ENCODE measurements around the gene METTL15.
"Not testable (repeated sequence)": the region's sequence is repeated elsewhere in the genome, so short reads cannot be mapped to it uniquely, and the experiment has no call there.

- TF ChIP-seq, protein P1, sequence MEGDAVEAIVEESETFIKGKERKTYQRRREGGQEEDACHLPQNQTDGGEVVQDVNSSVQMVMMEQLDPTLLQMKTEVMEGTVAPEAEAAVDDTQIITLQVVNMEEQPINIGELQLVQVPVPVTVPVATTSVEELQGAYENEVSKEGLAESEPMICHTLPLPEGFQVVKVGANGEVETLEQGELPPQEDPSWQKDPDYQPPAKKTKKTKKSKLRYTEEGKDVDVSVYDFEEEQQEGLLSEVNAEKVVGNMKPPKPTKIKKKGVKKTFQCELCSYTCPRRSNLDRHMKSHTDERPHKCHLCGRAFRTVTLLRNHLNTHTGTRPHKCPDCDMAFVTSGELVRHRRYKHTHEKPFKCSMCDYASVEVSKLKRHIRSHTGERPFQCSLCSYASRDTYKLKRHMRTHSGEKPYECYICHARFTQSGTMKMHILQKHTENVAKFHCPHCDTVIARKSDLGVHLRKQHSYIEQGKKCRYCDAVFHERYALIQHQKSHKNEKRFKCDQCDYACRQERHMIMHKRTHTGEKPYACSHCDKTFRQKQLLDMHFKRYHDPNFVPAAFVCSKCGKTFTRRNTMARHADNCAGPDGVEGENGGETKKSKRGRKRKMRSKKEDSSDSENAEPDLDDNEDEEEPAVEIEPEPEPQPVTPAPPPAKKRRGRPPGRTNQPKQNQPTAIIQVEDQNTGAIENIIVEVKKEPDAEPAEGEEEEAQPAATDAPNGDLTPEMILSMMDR (IDR thresholded peaks at IDR 0.05) = not testable (repeated sequence)
- TF ChIP-seq POLR2A (IDR thresholded peaks at IDR 0.05) = not testable (repeated sequence)
Measured at GRCh38 chr11:28102300-28102699, 5.9 kb upstream of the METTL15 start.

Data from ovary (tissue), 3 donors.